Trophoblast cell (in vitro differentiated cells and primary cell): ENCODE results near the gene UBQLN1.
"Not testable (repeated sequence)": the region's sequence is repeated elsewhere in the genome, so short reads cannot be mapped to it uniquely, and the experiment has no call there.

Source experiments
- DNase-seq, 2 donors: peaks; one replicate each; pipeline ENCODE4 v3.0.0-alpha.2; 2016
- H2AFZ ChIP-seq: 2 replicates; pipeline ENCODE4 v1.6.1; 2013; ENCODE audit warnings: low read length, moderate library complexity, mild to moderate bottlenecking; ENCODE audit not compliant: insufficient read depth, poor library complexity
- H2AK5ac ChIP-seq: 2 replicates; pipeline ENCODE4 v1.6.1; 2013; ENCODE audit warnings: mild to moderate bottlenecking, low read length
- H2BK120ac ChIP-seq: 2 replicates; pipeline ENCODE4 v1.6.1; 2013; ENCODE audit warnings: low read length, mild to moderate bottlenecking, moderate library complexity; ENCODE audit not compliant: insufficient read depth, poor library complexity
- H2BK12ac ChIP-seq: 2 replicates; pipeline ENCODE4 v1.6.1; 2013; ENCODE audit warnings: mild to moderate bottlenecking, low read length, moderate library complexity
- H2BK5ac ChIP-seq: 2 replicates; pipeline ENCODE4 v1.6.1; 2013; ENCODE audit warnings: low read length, low read depth, moderate library complexity, mild to moderate bottlenecking; ENCODE audit not compliant: poor library complexity
- H3K14ac ChIP-seq: 2 replicates; pipeline ENCODE4 v1.6.1; 2013; ENCODE audit warnings: mild to moderate bottlenecking, low read length
- H3K18ac ChIP-seq: 2 replicates; pipeline ENCODE4 v1.6.1; 2013; ENCODE audit warnings: mild to moderate bottlenecking, low read length
- H3K23ac ChIP-seq: 2 replicates; pipeline ENCODE4 v1.6.1; 2013; ENCODE audit warnings: low read length
- H3K27ac ChIP-seq: 2 replicates; pipeline ENCODE4 v1.5.1; 2013; ENCODE audit warnings: low read depth, mild to moderate bottlenecking, inconsistent platforms, low read length, moderate library complexity
- H3K27me3 ChIP-seq: 2 replicates; pipeline ENCODE4 v1.6.1; 2013; ENCODE audit warnings: inconsistent platforms, mild to moderate bottlenecking, low read length, moderate library complexity; ENCODE audit not compliant: insufficient read depth
- H3K36me3 ChIP-seq, 2 experiments: 1 replicate in 1 of 2; 2 replicates in 1 of 2; pipeline ENCODE4 v1.6.1; 2013; ENCODE audit warnings: low read length in 2 of 2, mild to moderate bottlenecking in 2 of 2, moderate library complexity in 1 of 2; ENCODE audit not compliant: insufficient read depth in 2 of 2, control insufficient read depth in 1 of 2
- H3K4ac ChIP-seq: 2 replicates; pipeline ENCODE4 v1.6.1; 2013; ENCODE audit warnings: low read depth, mild to moderate bottlenecking, low read length, moderate library complexity
- H3K4me1 ChIP-seq, 2 experiments: 1 replicate in 1 of 2; 2 replicates in 1 of 2; pipeline ENCODE4 v1.6.1; 2013; ENCODE audit warnings: low read length in 2 of 2, mild to moderate bottlenecking in 2 of 2, moderate library complexity in 1 of 2; ENCODE audit not compliant: insufficient read depth in 2 of 2, control insufficient read depth in 1 of 2
- H3K4me2 ChIP-seq: 2 replicates; pipeline ENCODE4 v1.6.1; 2013; ENCODE audit warnings: inconsistent platforms, mild to moderate bottlenecking, low read length, moderate library complexity
- H3K4me3 ChIP-seq: 2 replicates; pipeline ENCODE4 v1.5.1; 2013; ENCODE audit warnings: mild to moderate bottlenecking, low read depth, low read length, inconsistent platforms
- H3K79me1 ChIP-seq: one replicate; pipeline ENCODE4 v1.6.1; 2013; ENCODE audit warnings: low read length
- H3K79me2 ChIP-seq: 2 replicates; pipeline ENCODE4 v1.6.1; 2013; ENCODE audit warnings: low read length, mild to moderate bottlenecking; ENCODE audit not compliant: control insufficient read depth, insufficient read depth, poor library complexity
- H3K9ac ChIP-seq: 2 replicates; pipeline ENCODE4 v1.6.1; 2013; ENCODE audit warnings: mild to moderate bottlenecking, low read length
- H3K9me3 ChIP-seq: 2 replicates; pipeline ENCODE4 v1.6.1; 2013; ENCODE audit warnings: low read depth, mild to moderate bottlenecking, control low read depth, inconsistent platforms, low read length; ENCODE audit not compliant: insufficient read depth
- H4K12ac ChIP-seq: 2 replicates; pipeline ENCODE4 v1.6.1; 2013; ENCODE audit warnings: low read depth, mild to moderate bottlenecking, low read length, moderate library complexity
- H4K8ac ChIP-seq: 2 replicates; pipeline ENCODE4 v1.6.1; 2013; ENCODE audit warnings: low read depth, mild to moderate bottlenecking, low read length, moderate library complexity
- H4K91ac ChIP-seq: one replicate; pipeline ENCODE4 v1.6.1; 2013; ENCODE audit warnings: low read depth, mild to moderate bottlenecking, low read length, moderate library complexity
- WGBS: extraction: QIAGEN DNeasy Blood & Tissue Kit; methylation state at CpG from one replicate; pipeline ENCODE4 v1.1.7; 2013; ENCODE audit warnings: missing lambda C conversion rate; ENCODE audit not compliant: insufficient read length, insufficient coverage; ENCODE audit errors: extremely low coverage; 5-methylcytosine and 5-hydroxymethylcytosine counted together

The UBQLN1 gene

GRCh38 chr9:83620841-83621636, 86.7 kb downstream of the UBQLN1 start:
- Histone ChIP-seq H4K8ac (no peak overlapping the region), H2BK5ac (no peak overlapping the region), H3K4ac (no peak overlapping the region), H4K91ac (no peak overlapping the region), H3K14ac (no peak overlapping the region), H3K4me3 (no peak overlapping the region), H3K4me1 (peaks cover 0 to 4% of the 10 kb centered on the region in 2 experiments), H3K9ac (no peak overlapping the region), H3K9me3 (no peaks in the 10 kb centered on the region), H3K23ac (no peak overlapping the region), H4K12ac (no peak overlapping the region), H3K4me2 (no peak overlapping the region), H3K27ac (no peak overlapping the region), H2AK5ac (no peak overlapping the region), H2BK120ac (no peak overlapping the region), H2AFZ (no peak overlapping the region), H3K79me1 (peaks cover 9% of the 10 kb centered on the region), H2BK12ac (no peak overlapping the region), H3K79me2 (peaks cover 8% of the 10 kb centered on the region), H3K18ac (no peak overlapping the region), H3K27me3 (no peaks in the 10 kb centered on the region), H3K36me3 (no peaks in the 10 kb centered on the region)
- WGBS, result no CpG with 5 or more reads among the region's 7 CpGs
- DNase-seq, result peak; percentile 31 to 82

- Histone ChIP-seq H3K14ac (no peak overlapping the region), H3K36me3 (no peaks in the 10 kb centered on the region), H4K12ac (no peak overlapping the region), H3K27me3 (no peaks in the 10 kb centered on the region), H3K9me3 (no peaks in the 10 kb centered on the region), H3K79me2 (no peaks in the 10 kb centered on the region), H2BK120ac (no peak overlapping the region), H3K9ac (no peak overlapping the region), H3K4me1 (no peaks in the 10 kb centered on the region), H3K27ac (no peak overlapping the region), H3K4me2 (no peak overlapping the region), H2AFZ (no peak overlapping the region), H3K18ac (no peak overlapping the region), H3K4ac (no peak overlapping the region), H2AK5ac (no peak overlapping the region), H3K4me3 (no peak overlapping the region), H4K8ac (no peak overlapping the region), H2BK12ac (no peak overlapping the region), H3K23ac (no peak overlapping the region), H4K91ac (no peak overlapping the region), H3K79me1 (no peaks in the 10 kb centered on the region), H2BK5ac (no peak overlapping the region)
- WGBS, result no CpG with 5 or more reads among the region's 1 CpG
- DNase-seq, result no peak
Measured at GRCh38 chr9:83617299-83617698, 90.5 kb downstream of the UBQLN1 start.

- not testable (repeated sequence) for H3K9ac ChIP-seq, H2BK120ac ChIP-seq, H4K8ac ChIP-seq, H3K36me3 ChIP-seq, H3K23ac ChIP-seq, H3K27me3 ChIP-seq, H3K4ac ChIP-seq, H3K79me1 ChIP-seq, DNase-seq, H3K27ac ChIP-seq, H2AK5ac ChIP-seq, H3K4me1 ChIP-seq, H3K79me2 ChIP-seq, H3K14ac ChIP-seq, H3K18ac ChIP-seq, H4K91ac ChIP-seq, H3K4me2 ChIP-seq, H2AFZ ChIP-seq, H2BK12ac ChIP-seq, H2BK5ac ChIP-seq, H3K4me3 ChIP-seq, H4K12ac ChIP-seq, H3K9me3 ChIP-seq
- no CpG with 5 or more reads among the region's 3 CpGs for WGBS
Measured at GRCh38 chr9:83613298-83613697, 94.5 kb downstream of the UBQLN1 start.
